Adipose tissue (tissue), 3 donors: Measurements from ENCODE around the gene BCAP29. TPM values are rescaled to one million over a fixed set of nuclear protein-coding genes. Genes with fewer than 3 reads are reported as not detected.
"Not testable (repeated sequence)": the region's sequence is repeated elsewhere in the genome, so short reads cannot be mapped to it uniquely, and the experiment has no call there.

ENCODE experiments used
- H3K27ac ChIP-seq: one replicate; pipeline ENCODE4 v1.5.1; 2013; ENCODE audit warnings: low read depth, low read length
- WGBS, 3 donors: extraction: QIAGEN DNeasy Blood & Tissue Kit; methylation state at CpG; one replicate each; pipeline ENCODE4 v1.1.7; 2013; 5-methylcytosine and 5-hydroxymethylcytosine counted together
- polyA plus RNA-seq, 3 donors: library from polyadenylated mRNA; stranded (reverse); fragments of 200-250 nt; gene quantifications; one replicate each; pipeline ENCODE4 v1.2.3, GENCODE V29; 2013
- donor health status: healthy with polysubstance abuse.
- donor health status: Bipolar disorder and iron deficiency.
- donor health status: healthy.

BCAP29 gene
- polyA plus RNA-seq, 3 donors, result 22.2 to 54.4 (median 48.6) TPM

DNA sequence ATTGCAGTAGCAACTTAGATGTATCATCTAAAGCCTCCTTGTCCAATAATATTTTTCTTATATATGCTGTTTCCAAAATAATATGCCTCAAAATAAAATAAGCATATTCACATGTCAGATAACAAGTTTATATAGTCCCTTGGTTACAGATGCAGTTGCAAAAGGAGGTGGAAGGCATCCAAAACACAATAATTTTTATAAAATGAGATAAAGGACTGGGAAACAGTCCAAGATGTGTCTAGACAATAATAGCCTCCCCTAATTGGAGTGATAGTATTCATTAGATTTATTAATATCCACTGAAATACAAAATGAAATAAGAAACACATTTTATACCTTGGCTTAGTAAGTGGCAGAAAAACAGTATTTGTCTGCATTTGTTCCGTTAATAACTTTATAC is 30.3 kb downstream of the BCAP29 start:
- H3K27ac ChIP-seq, result no peak overlapping the region
- 64 to 84% (median 68%) methylated on average over 1 of the region's 1 CpG for WGBS, 3 donors

- no peak overlapping the region for H3K27ac ChIP-seq
- WGBS, 3 donors, result 91 to 94% (median 92%) methylated on average over 1 of the region's 1 CpG
Observed at GRCh38 chr7:107613439-107613838, 33.4 kb downstream of the BCAP29 start.

DNA sequence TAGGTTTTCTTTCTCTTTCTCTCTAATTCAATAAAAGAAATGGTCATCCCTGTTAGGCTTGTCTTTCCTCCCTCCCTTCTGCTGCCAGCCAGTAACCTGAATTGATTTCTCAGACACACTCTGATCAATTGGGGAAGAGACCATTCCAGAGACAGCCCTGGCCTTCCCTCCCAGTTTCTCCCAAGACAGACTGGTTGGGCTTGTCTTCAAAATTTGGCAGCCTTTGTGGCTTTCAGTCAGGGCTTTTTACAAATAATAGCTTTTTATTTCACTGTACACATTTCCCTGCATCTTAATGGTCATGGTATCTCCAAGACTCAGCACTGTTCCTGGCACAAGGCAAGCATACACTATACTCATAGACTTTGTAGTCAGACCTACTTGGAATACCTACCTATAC is 33.9 kb downstream of the BCAP29 start:
- no peak overlapping the region for H3K27ac ChIP-seq

DNA sequence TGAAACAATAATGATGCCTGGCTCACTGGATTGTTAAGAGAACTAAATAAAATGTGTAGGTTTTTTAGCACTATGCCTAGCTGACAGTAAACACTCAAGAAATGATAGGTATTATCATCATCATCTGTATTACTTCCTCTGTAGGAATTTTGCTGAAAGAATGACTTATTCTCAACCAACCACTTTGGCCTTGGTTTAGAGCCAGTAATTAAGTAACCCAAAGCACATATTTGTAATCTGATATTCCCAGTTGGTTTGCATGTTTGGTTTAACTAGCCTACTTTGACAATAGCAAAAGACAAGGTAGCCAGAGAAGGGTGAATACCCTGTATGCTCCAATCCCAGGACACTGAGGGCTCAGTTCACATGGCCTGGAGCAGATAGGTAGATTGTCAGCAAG is 34.4 kb downstream of the BCAP29 start:
- no peak overlapping the region for H3K27ac ChIP-seq

DNA sequence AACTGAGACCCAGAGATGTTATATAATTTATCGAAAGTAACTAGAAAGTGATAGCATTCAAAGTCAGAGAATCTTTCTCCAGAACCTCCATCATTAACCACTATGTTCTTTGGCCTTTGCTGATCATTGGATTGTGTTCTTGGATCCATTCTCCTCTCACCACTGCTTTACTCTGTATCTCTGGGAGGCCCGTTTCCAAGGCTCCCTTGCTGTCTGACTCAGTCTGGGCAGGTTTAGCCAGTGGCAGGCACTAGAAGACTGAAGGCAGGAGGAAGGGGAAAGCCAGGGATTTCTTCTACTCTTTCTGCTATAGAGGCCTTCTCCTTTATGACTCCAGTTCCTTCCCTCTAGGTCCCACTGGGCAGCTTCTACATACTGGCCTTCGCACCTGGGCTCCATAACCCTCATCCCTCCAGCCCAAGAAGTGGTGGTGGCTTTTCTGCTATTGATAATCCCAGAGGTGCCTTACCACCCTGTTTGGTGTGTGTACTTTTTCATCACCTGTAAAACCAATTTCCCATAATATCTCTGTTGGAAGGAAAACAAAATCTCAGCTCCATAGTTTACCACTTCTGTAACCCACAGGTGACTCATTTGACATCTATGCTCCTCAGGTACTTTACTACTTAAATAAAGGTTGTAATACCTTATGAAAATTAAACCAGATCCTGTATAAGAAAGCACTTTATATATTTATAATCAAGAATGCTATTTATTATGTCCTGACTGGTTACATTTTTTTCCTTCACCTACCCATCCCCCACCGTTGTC is 36.0 kb downstream of the BCAP29 start:
- WGBS, 3 donors, result 90 to 97% (median 95%) methylated on average over 4 of the region's 4 CpGs
- H3K27ac ChIP-seq, result no peak overlapping the region

GRCh38 chr7:107622429-107622828 is 42.4 kb downstream of the BCAP29 start:
- H3K27ac ChIP-seq, result no peak overlapping the region
- WGBS, 3 donors, result 58 to 67% (median 64%) methylated on average over 1 of the region's 1 CpG

- 64 to 86% (median 69%) methylated on average over 2 of the region's 2 CpGs for WGBS, 3 donors
Observed at GRCh38 chr7:107622894-107623293, 42.8 kb downstream of the BCAP29 start.

GRCh38 chr7:107627002-107627401 is 47.0 kb downstream of the BCAP29 start:
- H3K27ac ChIP-seq, result no peak overlapping the region
- 92 to 98% (median 97%) methylated on average over 4 of the region's 4 CpGs for WGBS, 3 donors

More at GRCh38 chr7:107622894-107623293, 42.8 kb downstream of the BCAP29 start:
- H3K27ac ChIP-seq, result no peak overlapping the region

- WGBS, 3 donors, result 71 to 87% (median 81%) methylated on average over 8 of the region's 8 CpGs
- H3K27ac ChIP-seq, result no peak overlapping the region
Observed at GRCh38 chr7:107628461-107629064, 48.5 kb downstream of the BCAP29 start.

- WGBS, 3 donors, result 89 to 93% (median 90%) methylated on average over 8 of the region's 8 CpGs
Observed at GRCh38 chr7:107630342-107630741, 50.3 kb downstream of the BCAP29 start.

DNA sequence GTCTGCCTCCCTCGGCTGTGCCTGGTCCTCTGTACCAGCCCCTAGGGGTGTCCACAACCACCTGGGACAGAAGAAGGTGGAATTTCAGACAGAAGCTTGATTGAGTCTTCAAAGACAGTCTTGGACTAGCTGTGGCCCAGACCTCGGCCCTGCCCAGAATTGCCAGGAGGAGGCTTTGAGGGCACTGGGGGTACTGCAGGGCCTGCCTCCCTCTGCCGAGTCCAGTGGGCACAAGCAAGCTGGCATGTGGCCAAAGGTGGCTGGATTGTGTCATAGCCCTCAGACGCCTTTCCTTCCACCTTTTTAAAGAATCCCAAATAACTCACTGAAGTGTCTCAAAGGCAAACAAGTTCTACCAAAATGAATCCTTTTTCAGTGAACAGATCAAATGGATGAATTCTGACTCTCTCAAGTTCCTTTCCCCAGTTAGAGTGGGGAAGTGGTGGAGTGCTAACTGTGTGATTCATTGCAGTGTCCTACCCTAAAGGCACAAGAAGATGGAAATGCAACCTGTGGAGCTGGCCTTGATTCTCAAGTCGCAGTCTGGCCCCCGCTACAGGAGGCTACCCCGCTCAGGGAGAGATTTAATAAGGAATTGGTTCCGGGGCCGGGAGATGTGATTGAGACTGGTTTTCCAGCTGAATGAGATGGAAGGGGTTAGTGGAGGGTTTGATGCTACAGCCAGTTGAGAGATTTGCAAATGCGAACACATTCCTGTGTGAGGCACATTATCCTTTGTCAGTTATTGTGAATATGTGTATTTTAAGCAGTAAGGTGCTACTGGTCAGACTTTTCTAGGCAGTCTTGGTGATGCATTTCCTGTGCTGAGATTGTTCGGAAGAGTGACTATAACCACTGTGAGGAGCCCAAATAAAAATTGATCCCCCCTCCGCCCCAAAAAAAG is 51.8 kb downstream of the BCAP29 start:
- WGBS, 3 donors, result 89 to 93% (median 91%) methylated on average over 12 of the region's 12 CpGs
- H3K27ac ChIP-seq, result no peak overlapping the region

More at GRCh38 chr7:107630342-107630741, 50.3 kb downstream of the BCAP29 start:
- H3K27ac ChIP-seq, result no peak overlapping the region

- no peak overlapping the region for H3K27ac ChIP-seq
- WGBS, 3 donors, result 87 to 93% (median 91%) methylated on average over 2 of the region's 2 CpGs
Observed at GRCh38 chr7:107632492-107632865, 52.4 kb downstream of the BCAP29 start.

- 70 to 89% (median 84%) methylated on average over 1 of the region's 1 CpG for WGBS, 3 donors
Observed at GRCh38 chr7:107638594-107638993, 58.5 kb downstream of the BCAP29 start.

DNA sequence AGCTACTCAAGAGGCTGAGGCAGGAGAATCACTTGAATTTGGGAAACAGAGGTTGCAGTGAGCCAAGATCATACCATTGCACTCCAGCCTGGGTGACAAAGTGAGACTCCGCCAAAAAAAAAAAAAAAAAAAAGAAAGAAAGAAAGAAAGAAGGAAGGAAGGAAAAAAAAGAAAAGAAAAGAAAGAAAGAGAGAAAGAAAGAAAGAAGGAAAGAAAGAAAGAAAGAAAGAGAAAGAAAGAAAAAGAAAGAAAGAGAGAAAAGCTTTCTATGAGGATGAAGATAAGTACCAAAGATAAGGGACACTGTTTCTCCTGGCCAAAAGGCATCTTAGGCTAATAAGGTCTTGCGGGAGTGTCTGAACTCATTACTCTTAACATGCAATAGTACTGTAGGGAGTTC is 59.0 kb downstream of the BCAP29 start:
- 89 to 97% (median 94%) methylated on average over 2 of the region's 2 CpGs for WGBS, 3 donors
- H3K27ac ChIP-seq, result not testable (repeated sequence)

More at GRCh38 chr7:107638594-107638993, 58.5 kb downstream of the BCAP29 start:
- no peak overlapping the region for H3K27ac ChIP-seq

GRCh38 chr7:107641676-107642075 is 61.6 kb downstream of the BCAP29 start:
- 59 to 81% (median 72%) methylated on average over 1 of the region's 1 CpG for WGBS, 3 donors
- no peak overlapping the region for H3K27ac ChIP-seq

DNA sequence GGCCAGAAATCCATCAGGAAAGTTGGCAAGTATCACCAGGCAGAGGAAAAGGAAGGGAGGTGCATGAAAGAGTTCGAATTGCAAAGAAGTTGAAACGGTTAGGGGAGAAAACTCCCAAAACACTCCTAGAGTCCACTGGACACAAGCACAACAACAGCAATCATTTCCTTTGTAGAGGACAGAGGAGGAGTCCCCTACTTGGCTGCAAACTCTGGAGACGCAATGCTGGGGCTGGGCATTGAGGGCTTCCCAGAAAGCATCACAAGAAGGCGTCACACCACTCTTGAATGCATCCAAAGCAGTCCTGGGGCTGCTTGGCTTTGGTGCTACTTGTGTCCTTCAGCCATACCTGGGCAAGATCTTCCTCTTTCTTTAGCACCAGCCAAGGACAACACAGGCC is 62.5 kb downstream of the BCAP29 start:
- H3K27ac ChIP-seq, result no peak overlapping the region
- WGBS, 3 donors, result 69 to 75% (median 72%) methylated on average over 4 of the region's 4 CpGs

DNA sequence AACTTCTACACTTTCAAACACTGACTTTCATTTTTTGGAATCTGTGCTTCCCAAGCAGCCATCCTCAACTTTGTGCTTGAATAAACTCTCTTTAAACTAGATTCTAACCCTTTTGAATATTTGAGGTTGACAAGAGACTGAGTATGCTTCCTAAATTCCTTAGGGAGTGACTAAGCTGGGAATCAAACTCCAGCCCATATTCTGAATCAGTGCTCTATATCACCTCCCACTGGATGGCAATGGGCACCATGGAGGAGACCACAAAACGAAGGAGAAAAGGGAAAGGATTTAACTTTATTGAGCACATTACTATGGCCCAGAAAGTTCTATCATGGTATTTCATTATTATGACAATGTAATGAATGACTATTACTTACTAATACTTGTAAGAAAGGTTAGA is 63.4 kb downstream of the BCAP29 start:
- H3K27ac ChIP-seq, result no peak overlapping the region
- 81 to 87% (median 86%) methylated on average over 1 of the region's 1 CpG for WGBS, 3 donors

DNA sequence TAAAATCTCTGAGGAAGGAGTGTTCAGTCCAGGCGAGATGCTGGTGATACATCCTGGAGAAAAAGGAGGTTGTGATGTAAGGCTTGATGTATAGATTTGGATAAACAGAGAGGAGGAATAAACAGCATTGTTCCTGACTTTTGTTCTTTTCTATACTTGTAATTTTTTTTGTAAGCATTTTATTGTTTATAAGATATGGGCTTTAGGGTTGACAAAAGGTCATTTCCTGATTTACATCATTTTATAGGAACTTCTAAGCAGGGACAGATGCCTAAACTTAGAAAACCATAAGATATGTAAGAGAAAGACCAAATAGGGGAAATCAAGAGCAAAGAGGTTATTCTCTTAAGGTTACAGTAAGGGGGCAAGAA is 63.9 kb downstream of the BCAP29 start:
- H3K27ac ChIP-seq, result no peak overlapping the region
- 79 to 89% (median 85%) methylated on average over 1 of the region's 1 CpG for WGBS, 3 donors

DNA sequence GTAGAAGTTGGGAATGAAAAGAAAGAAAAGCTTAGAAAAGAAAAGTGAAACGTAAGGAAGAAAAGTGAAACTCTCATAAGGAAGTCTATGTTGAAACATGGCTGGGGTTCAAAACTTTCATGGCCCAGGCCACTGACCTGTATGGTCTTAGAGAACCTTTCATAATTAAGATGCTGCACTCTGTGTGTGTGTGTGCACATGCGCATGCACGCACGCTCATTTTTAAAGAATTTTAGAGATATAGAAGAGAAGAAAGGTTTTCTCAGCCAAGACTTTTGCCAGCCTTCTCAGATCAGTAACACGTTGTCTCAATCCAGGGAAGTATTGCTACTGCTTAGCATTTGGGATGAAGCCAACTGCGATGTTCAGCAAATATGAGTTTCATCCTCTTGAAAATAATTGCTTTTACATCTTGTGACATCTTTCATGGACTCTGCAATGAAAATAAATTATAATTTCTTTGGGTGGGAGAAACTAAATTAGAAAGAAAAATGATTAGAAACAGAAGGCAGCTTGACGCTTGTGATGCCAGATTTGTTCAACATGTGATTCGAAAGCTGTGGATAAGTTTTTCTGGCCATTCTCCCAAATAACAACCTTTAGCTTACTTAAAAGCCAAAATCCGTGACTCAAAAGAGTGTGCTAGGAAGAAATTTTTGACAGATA is 64.4 kb downstream of the BCAP29 start:
- H3K27ac ChIP-seq, result no peak overlapping the region
- 52 to 78% (median 58%) methylated on average over 9 of the region's 9 CpGs for WGBS, 3 donors
